Left renal pelvis (tissue), 4 donors: ENCODE results near the gene TMEM129. TPM values are rescaled to one million over a fixed set of nuclear protein-coding genes. Genes with fewer than 3 reads are reported as not detected.

Source experiments
- DNase-seq, 4 donors: peaks; one replicate each; pipeline ENCODE4 v3.0.0-alpha.2; 2013; ENCODE audit warnings: low read depth in 4 of 4, low spot score in 3 of 4
- polyA plus RNA-seq, 4 donors: library from polyadenylated mRNA; unstranded; fragments of 120-200 nt; gene quantifications; one replicate each; pipeline ENCODE4 v1.2.1, GENCODE V29; 2013; ENCODE audit not compliant: insufficient read length in 4 of 4

The TMEM129 gene
- polyA plus RNA-seq, 4 donors = 34.4 to 52.6 (median 37.3) TPM

DNA sequence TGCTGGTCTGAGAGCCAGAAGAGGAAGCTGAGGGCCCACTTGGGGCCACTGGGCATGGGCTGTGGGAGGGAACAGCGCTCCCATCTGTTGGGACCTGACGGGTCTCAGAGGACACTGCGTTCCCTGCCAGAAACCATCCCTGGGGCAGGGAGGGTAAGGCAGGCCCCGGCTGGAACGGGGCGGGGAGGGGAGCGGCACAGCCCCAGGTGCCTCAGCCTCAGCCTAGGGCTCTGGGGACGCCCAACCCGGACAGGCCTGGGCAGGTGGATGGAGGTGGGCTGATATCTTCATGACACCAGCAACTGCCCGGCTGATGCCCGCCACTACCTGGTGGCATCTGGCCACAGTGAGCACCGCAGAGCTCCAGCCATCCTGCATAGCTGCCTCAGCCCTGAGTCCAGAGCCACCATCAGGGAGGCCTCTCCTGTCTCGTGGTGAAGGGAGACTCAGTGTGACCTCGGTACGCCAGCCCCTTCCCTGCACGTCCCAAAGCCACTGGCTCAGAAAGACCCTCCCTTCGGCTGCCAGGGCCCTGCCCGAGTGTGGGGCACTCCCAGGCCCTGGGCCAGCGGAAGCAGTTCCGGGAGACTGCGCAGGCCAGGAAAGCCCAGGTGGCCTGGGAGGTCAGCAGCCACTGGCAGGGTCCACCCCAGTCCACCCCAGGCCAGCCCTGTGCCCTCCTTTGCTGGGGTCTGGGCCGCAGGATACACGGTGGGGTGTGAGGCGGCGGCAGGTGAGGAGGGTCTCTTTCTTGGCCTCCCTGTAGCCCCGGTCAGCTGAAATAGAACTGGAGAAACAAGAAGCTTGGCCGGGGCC, 37.4 kb upstream of the TMEM129 start:
- DNase-seq = no peak

DNA sequence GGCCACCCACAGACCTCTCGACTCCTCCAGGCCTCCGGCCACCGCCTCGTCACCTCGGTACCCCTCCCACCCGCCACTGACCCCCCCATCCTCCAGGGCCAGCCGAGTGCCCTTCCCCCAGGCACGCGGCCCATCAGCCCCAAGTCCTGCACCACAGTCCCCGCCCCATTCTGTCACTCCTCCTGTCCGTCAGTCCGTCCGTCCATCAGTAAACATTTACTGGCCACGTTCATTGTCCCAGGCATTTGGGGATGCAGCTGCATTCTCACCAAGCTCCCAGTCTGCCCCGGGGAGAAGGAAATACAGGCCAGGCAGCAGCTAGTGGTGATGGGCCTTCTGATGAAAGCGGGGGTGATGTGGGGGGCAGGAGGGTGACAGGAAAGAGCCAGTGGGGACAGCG, 36.7 kb upstream of the TMEM129 start:
- no peak for DNase-seq

DNA sequence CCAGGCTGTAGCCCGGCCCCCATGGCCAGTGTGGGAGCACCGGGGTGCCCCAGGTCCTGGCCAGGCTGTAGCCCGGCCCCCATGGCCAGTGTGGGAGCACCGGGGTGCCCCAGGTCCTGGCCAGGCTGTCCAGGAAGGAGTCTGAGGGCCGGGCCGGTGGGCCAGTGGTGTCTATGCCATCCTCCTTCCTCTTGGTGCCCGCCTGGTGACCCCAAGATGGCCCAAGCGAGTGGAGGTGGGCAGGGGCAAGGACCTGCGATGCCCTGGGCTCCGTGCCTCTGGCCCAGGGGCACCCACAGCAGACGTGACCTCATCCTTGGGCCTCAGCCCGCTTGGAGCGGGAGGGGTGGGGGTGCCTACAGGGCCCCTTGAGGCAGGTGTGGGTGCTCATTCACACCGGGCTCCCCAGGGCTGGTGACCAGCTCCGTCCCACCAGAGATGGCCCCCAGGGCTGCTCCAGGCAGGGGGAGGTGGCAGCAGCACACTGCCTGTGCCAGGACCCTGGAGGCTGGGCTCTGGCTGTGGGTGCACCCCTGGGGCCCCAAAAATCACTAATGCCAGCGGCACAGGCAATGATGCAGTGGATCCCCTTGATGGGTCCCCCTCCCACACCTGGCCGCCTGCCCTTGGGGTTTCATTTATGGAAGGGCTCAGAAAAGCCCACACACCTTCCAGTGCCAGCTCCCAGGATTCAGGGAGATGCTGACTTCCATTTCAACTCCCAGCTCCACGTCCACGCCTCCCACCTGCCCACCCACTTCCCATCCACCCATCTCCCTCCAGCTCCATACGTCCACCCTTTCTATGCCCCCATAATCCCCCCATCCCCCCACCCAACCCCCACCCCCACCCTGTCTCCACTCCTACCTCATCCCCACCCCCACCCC, 36.0 kb upstream of the TMEM129 start:
- DNase-seq = no peak

DNA sequence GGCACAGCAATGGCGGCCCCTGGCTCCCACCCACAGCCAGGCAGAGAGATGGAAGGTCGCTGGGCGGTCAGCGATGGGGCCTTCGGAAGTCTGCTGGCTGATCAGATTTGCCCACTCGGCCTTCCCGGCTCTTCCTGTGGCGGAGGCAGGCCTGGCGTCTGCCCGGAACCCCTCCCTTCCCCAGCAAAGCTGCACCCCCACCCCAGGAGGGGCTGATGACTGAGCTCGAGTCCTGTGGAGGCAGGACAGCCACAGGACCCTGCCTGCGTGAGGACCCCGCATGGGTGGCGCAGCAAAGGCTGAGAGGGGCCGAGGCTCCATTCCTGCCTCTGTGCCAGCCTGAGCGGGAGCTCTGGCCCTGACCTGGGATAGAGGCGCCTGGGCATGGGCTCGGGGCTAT, 35.0 kb upstream of the TMEM129 start:
- no peak for DNase-seq

DNA sequence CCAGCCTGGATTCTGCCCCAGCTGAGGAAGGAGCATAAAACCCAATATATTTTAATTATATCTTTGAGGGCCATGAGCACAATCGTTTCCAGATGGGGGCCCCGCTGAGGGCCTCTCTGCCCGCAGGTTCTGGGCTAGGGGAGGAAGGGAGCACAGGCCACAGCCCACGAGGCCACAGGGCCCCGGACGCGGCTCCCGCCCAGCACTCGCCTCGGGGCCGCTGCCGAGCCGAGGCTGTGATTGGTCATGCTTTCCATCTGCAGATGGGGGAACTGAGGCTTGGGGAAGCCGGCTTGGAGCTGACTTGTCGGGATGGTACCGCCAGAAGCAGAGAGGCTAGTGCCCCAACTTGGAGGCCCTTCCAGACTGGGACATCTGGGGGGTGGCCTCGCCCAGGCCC, 34.2 kb upstream of the TMEM129 start:
- no peak for DNase-seq

DNA sequence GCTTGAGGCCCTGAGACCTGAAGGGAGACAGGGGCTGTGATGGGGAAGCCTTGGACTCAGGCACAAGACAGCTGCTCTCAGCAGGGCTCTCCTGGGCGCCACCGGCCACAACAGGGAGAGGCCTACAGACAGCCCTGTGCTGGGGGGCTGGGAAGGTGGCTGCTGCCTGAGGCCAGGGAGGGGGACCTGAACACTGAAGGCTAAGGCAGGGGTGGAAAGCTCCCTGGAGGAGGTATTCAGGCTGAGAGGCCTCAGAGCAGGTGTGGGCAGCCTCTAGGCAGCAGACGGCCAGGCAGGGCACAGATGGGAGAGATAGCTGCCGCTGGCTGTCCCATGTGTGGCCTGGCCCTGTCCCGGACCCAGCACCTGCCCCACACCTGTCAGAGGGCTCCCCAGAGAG, 33.2 kb upstream of the TMEM129 start:
- DNase-seq = no peak

DNA sequence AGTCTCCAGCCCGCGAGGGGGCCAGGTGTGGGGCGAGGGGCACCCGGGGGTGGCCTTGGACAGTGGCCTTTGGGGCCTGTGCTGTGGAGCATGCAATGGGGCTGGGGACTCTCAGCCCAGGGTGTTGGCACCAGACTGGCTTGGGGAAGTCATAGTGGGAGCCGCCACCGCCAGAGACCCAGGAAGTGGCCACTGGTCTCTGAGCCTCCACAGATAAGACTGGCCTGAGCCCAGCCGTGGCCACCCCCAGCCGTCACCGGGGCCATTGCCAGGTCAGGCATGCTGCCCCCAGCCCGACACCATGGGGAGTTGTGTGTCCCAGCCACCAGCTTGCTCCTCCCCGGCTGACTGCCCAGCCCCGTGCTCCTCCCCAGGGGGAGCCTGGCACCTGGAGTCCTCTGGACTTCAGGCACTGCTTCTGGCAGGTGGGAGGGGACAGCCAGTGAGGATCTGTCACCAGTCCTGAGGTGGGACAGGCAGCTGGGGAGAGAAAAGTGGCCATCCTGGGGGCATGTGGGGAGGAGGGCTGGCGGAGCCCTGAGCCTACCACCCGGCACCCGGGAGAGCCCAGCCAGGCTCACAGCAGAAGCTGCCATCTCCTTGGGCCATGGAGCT, 32.7 kb upstream of the TMEM129 start:
- DNase-seq = no peak

DNA sequence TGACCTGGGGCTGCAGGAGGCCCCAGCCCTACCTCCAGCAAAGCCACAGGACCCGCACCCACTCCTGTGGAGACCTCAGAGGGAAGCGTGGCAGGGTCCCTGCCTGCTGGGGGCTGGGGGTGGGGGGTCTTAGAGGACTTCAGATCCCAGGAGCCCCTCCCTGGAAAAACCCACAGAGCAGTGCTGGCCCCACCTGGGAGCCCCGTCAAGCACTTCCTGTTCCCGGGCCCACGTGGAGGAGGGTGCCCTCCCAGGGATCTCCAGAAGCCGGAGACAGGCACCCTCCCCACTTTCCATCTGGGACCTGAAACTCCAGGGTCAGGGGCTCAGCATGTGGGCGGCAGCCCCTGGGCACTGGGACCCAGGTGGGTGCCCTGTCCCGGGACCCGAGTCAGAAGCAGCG, 32.2 kb upstream of the TMEM129 start:
- no peak for DNase-seq

DNA sequence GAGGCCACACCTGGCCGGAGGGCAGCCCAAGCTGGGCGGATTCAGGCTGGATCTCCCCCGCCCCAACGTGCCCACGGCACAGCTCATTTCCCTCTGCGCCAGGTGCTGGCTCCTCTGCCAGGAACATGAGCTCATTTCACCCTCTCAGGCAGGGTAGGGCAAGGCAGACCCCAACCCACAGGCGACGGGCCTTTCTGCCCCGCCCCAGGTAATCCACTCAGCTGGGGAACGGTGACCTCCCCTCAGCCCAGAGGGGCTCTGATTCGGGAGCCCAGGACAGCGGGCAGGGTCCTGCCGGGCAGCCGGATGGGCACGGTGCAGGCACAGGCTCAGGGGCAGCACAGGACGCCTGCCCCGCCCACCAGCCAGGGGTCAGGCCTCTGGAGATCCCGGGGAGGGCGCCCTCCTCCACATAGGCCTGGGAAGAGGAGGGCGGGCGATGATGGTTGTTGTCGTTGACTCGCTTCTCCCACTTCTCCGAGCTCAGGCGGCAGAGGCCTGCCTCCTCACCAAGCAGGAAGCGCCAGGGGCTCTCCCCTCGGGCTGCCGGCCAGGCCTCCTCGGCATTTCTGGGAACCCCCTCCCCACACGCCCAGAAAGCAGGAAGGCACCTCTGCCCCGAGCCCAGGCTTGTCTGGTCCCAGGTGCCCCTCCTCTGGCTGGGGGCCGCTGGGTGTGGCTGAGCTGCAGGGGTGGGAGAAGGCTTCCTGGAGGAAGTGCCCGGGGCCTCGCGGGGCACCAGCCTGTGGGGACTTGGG, 31.3 kb upstream of the TMEM129 start:
- no peak for DNase-seq

DNA sequence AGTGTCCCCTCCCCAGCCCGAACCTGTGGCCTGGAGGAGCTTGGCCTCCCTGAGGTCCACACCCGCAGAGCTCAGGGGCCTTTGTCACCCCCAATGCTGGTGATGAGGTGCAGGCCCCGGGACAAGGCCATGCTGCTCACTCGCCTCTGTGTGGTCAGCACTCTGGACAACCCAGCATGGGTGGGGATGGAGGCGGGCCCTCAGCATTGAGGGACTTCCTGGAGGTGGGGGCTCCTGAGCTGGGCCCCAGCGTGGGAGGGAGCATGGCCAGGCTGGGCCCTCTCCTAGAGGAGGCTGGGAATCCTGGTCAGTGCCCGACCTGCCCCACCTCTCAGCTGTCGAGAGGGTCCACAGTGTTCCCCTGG, 30.8 kb upstream of the TMEM129 start:
- no peak for DNase-seq

DNA sequence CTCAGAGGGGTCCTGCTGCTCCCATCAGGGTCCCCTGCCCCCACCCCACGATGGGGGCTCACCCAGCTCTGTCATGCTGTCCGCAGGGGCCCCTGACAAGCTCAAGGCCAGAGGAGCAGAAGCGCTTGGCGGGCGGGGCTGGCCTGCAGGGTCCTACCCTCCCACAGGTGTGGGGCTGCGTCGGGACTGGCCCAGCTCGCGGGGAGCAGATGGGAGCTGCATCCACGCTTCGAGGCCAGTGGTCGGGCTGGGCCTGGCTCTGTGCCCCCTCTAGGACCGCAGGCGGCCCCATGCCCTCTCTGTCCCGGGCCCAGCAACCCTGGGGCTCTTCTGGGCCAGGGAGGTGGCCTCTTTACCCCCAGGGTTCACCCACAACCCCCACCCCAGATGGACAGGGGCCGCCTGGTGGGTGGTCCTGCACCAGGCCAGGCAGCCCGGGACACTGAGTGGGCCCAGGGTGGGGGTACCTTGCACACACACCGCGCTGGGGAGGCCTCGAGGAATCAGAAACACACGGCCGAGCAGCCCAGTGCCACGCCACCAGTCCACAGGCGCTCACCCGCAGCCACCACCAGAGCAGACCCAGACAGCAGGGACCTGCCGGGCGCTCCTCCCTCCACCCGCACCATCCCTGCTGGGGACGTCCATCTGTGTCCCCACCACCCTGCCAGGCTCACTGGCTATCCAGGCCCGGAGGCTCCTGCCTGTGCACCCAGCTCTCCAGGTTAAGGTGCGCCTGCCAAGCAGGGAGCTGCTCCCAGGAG, 30.2 kb upstream of the TMEM129 start:
- DNase-seq = no peak

DNA sequence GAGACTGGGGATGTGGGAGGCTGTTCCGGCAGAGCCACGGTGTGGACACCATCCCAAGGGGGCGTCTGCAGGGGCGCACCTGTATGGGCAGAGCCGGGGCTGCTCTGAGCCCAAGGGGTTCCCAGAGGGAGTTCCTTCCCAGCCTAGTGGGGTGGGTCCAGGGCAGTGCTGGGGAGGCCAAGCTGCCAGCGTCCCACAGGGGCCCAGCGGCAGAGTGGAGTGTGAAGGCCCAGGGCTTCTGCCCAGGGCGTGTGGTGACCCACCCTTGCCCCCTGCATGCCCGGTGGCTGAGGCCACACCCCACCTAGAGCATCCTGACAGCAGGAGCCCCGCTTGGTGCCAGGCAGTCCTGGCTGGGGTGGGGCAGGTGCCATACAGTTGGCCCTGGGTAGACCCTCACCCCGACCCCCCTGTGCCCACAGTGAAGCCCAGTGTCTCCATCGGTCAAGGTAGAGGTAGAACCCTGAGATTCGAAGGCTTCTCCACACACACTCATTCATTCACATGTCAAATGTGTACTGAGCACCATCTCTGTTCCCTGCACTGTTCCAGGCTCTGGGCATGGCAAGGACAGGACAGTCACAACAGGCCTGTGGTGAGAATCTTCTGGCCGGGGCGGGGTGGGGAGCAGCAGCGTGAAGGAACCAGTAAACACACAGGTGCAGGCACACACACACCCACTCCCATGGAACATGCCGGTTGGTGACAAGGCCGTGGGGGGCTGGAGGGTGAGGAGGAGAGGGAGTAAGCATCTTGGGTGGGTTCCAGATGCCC, 29.4 kb upstream of the TMEM129 start:
- DNase-seq = no peak

DNA sequence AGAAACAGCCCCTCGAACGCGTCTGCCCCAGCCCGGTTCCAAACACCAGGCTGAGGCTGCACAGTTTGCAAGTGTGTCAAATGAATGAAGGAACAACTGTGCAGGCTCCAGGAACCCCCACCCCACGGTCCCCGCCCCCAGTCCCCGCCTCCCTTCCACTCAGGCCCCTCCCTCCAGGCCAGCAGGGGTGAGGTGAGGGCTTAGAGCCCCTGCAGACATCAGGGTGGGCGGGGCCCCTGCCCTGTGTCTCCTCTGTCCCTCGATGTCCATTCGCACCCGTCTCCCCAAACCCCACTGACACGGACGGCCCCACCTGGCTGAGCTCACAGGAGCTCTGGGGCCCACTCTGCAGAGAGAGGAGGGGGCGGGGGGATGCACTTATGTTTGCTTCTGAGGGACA, 28.7 kb upstream of the TMEM129 start:
- no peak for DNase-seq

DNA sequence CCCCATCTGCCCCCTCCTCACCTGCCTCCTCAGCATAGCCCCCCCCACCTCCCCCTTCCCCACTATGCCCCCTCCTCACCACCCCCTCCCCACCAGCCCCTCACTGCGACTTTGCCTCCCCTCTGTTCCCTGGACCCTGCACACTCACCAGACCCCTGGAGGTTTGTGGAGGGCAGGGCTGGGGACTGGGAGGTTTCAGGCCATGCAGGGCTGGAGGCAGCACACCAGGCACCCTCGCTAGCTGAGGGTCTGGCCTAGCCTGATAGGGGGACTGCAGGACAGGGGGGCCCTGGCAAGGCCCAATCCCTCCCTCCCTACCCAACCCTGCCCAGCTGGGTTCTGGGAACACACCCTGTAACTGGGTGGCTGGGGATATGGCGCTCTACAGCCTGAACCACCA, 28.2 kb upstream of the TMEM129 start:
- no peak for DNase-seq

DNA sequence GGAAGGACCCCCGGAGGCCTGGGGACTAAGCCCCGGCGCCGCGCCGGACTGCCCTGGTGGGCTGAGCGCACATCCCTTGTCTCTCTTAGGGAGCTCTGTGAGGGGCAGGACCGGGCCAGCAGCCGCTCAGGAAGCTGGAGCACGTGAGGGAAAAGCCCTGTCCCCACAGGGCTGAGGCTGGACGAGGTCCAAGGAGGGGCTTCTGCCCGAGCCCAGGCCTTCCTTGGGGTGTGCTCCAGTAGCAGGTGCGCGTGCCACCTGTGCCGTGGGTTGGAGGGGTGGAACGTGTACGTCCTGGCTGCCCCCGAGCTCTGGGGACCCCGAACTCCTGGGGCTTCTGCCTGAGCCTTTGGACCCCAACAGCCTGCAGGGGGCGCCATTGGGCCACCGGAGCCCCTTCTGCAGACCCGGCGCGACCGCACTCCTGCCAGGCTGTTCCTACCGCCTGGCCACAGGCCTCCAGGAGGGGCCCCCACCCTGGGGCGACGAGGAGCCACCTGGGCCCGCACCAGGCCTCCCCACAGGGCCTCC, 27.4 kb upstream of the TMEM129 start:
- no peak for DNase-seq

DNA sequence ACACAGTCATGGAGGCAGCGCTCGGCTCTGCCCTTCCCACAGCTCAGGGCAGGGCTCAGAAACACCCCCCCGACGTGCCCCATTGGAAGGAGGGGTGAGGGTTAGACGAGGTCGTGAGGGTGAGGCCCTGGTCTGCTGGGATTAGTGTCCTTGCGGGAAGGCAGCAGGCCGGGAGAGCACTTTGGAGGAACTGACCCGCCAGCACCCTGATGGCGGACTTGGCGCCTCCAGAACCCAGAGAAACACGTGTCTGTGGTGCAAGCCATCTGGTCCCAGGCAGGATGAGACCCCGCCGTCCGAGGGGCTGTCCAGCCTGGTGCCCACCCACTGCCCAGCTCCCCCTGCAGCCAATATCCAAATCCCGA, 26.5 kb upstream of the TMEM129 start:
- DNase-seq = no peak

DNA sequence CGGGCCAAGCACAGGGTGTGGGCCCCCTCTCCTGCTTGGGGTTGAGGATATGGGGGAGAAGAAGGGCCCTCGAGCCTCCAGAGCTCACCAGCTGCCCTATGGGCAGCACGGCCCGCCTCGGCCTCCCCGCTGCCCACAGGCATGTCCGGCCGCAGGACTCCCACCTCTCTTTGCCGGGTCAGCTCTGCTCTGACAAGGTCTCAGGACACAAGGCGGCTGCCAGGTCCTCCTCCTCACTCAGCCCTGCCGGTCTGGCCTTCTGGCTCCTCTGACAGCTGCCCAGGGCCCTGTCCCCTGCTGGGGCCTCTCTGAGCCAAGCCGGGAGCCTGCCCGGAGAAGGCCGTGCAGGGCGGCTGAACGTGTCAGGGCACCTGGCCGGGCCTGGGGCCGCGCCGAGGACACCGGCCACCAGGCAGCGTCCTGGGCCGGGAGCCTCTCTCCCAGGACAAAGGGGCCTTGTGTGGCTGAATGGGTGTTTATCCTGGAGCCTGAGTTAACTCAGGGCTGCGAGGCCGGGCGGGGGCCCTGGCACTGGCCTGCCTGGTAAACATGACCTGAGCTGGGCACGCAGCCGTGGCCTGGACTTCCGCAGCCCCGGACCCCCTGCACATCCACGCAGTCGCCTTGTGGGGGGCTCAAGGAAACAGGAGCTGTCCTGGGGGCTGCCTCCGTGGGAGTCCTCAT, 25.9 kb upstream of the TMEM129 start:
- DNase-seq = no peak

DNA sequence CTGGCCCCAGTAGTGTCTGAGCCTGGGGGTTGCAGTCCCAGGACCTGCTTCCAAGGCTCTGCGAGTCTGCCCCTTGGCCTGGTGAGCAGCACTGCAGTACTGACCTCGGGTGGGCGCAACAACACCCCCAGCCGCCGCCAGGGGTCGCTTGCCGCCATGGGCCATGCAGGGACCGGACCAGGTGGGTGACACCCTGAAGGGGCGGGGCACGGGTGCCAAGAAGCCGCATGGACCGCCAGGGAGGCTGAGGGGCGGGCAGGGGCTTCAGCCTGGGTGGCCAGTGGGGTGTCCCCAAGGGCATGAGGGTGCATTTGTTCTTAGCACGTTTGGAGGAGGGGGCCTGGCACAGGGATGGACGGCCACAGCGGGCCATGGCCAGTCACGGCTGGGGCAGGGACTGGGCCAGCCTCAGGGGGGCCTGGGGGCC, 25.2 kb upstream of the TMEM129 start:
- DNase-seq = no peak

DNA sequence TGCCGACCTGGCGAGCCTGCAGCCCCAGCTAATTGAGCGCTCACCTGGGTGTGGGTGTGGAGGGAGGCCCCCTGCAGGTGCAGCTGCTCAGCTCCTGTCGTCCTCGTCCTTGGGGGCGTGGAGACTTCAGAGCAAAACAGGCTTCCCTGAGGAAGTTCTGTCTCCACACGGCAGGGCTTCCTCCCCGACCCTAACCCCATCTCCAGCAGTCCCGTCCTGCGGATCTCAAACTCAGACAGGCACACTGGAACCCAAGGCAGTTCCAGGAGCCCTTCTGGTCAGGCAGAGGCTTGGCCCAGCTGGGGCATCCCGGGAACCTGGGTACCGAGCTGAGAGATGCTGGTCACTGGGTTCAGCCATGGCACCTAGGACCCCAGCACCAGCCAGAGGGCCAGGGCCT, 24.6 kb upstream of the TMEM129 start:
- no peak for DNase-seq
